Spleen (tissue), 11 donors: ENCODE measurements around the gene EXOC4. TPM values are rescaled to one million over a fixed set of nuclear protein-coding genes. Genes with fewer than 3 reads are reported as not detected.

Experiments
- DNase-seq: peaks from one replicate; pipeline ENCODE4 v3.0.0-alpha.2; 2020
- H3K27ac ChIP-seq, 8 donors: fragments of 200-600 bp; sonication (generic) in 7 of 8; 1 replicate in 4 of 8; 2 replicates in 4 of 8; pipeline versions ENCODE4 v1.5.0 to v1.8.0; 2016 to 2021; ENCODE audit warnings: inconsistent platforms in 4 of 8, mild to moderate bottlenecking in 4 of 8, moderate library complexity in 1 of 8
- H3K27me3 ChIP-seq, 7 donors: fragments of 200-600 bp; sonication (generic) in 6 of 7; replicated peaks in 1 of 7; 1 replicate in 4 of 7; 2 replicates in 3 of 7; pipeline versions ENCODE4 v1.5.0 to v1.8.0; 2016 to 2021; ENCODE audit warnings: inconsistent platforms in 3 of 7, mild to moderate bottlenecking in 1 of 7
- H3K36me3 ChIP-seq, 6 donors: fragments of 200-600 bp; sonication (generic) in 5 of 6; 1 replicate in 4 of 6; 2 replicates in 2 of 6; pipeline versions ENCODE4 v1.5.0 to v1.8.0; 2016 to 2021; ENCODE audit warnings: inconsistent platforms in 2 of 6
- H3K4me1 ChIP-seq, 6 donors: fragments of 200-600 bp; sonication (generic) in 5 of 6; 1 replicate in 3 of 6; 2 replicates in 3 of 6; pipeline versions ENCODE4 v1.5.0 to v1.8.0; 2016 to 2021; ENCODE audit warnings: inconsistent platforms in 3 of 6
- H3K4me3 ChIP-seq, 8 donors: fragments of 200-600 bp; sonication (generic) in 7 of 8; 1 replicate in 4 of 8; 2 replicates in 4 of 8; pipeline versions ENCODE4 v1.5.0 to v1.8.0; 2016 to 2021; ENCODE audit warnings: inconsistent platforms in 4 of 8, mild to moderate bottlenecking in 4 of 8, moderate library complexity in 2 of 8
- H3K9me3 ChIP-seq, 8 donors: fragments of 200-600 bp; sonication (generic) in 7 of 8; 1 replicate in 4 of 8; 2 replicates in 4 of 8; pipeline versions ENCODE4 v1.5.0 to v1.8.0; 2016 to 2021; ENCODE audit warnings: inconsistent platforms in 4 of 8
- CTCF ChIP-seq, 11 experiments: fragments of 200-600 bp in 7 of 11; fragments of 450-650 bp in 4 of 11; sonication (generic) in 4 of 11; IDR thresholded peaks in 8 of 11; conservative IDR thresholded peaks in 3 of 11; 1 replicate in 7 of 11; 2 replicates in 4 of 11; pipeline versions ENCODE4 v1.4.0 to v1.8.0; 2016 to 2021; ENCODE audit warnings: antibody characterized with exemption in 11 of 11, inconsistent platforms in 4 of 11, mild to moderate bottlenecking in 1 of 11
- POLR2A ChIP-seq, 3 donors: fragments of 450-650 bp; IDR thresholded peaks; one replicate each; pipeline ENCODE4 v1.5.1; 2017; ENCODE audit warnings: antibody characterized with exemption in 3 of 3, mild to moderate bottlenecking in 1 of 3
- POLR2AphosphoS5 ChIP-seq, 3 donors: sonication (generic); formaldehyde crosslinking; IDR thresholded peaks; one replicate each; pipeline ENCODE4 v1.5.1; 2017; ENCODE audit warnings: antibody characterized with exemption in 3 of 3
- WGBS, 5 donors: extraction: QIAGEN DNeasy Blood & Tissue Kit in 3 of 5; methylation state at CpG; one replicate each; pipeline versions ENCODE4 v1.1.5 to v1.1.7; 2013 to 2018; 5-methylcytosine and 5-hydroxymethylcytosine counted together
- intact Hi-C: fragments of 100-400 bp; cut with DNase I; formaldehyde crosslinking; loops from one replicate; pipeline ENCODE4 v1.15.0; 2023; ENCODE audit warnings: low total_unique reads
- polyA plus RNA-seq, 3 donors: library from polyadenylated mRNA; stranded (reverse); fragments of 200-250 nt; gene quantifications; one replicate each; pipeline ENCODE4 v1.2.1, GENCODE V29; 2013
- total RNA-seq, 7 donors: library from RNA; depleted of rRNA in 3 of 7; stranded (reverse); fragments of >200 nt in 3 of 7; fragmentation: NEBNext Ultra II Directional in 4 of 7; extraction: Animal tissue kit (Norgen Biotek cat#: 25700) in 4 of 7; gene quantifications; one replicate each; pipeline versions ENCODE4 v1.1.0 to v1.2.1, GENCODE V29; 2016 to 2021
- donor health status: healthy with polysubstance abuse.
- donor health status: DM: no; HTN: no; CAD: no; lungs with moderate emphysema.
- donor health status: DM: no; HTN: no; CAD: no.
- donor health status: Bipolar disorder and iron deficiency.
- donor health status: healthy.
- donor health status: DM: no; HTN: no; CAD: no.
- donor health status: DM: yes; HTN: yes; CAD: no.

Gene EXOC4
- total and polyA plus RNA-seq, 10 donors: 14.1 to 138 (median 102) TPM

- TF ChIP-seq CTCF (IDR thresholded peaks at IDR 0.05 in 8 of 11, conservative IDR thresholded peaks at IDR 0.05 in 3 of 11): no peak
- TF ChIP-seq POLR2AphosphoS5 (IDR thresholded peaks at IDR 0.05): no peak
- TF ChIP-seq POLR2A (IDR thresholded peaks at IDR 0.05): no peak
- no peak overlapping the region for H3K27ac ChIP-seq
- no peaks in the 10 kb centered on the region for H3K27me3 ChIP-seq
- no peak for DNase-seq
- H3K4me3 ChIP-seq: no peak overlapping the region
- no peaks in the 10 kb centered on the region for H3K9me3 ChIP-seq
- H3K36me3 ChIP-seq: no peaks in the 10 kb centered on the region
- 23 to 35% (median 27%) methylated on average over 1 of the region's 1 CpG for WGBS, 5 donors
- intact Hi-C loops: no loop called here
- peaks cover 0 to 28% (median 7%) of the 10 kb centered on the region in 6 donors for H3K4me1 ChIP-seq
These were observed 141.5 kb downstream of the EXOC4 start for GRCh38 chr7:133394369-133394768.

GRCh38 chr7:133395551-133395950 lies 142.7 kb downstream of the EXOC4 start:
- TF ChIP-seq POLR2A (IDR thresholded peaks at IDR 0.05): no peak
- Histone ChIP-seq H3K4me1 (peaks cover 0 to 30% (median 7%) of the 10 kb centered on the region in 6 donors), H3K4me3 (no peak overlapping the region), H3K27ac (no peak overlapping the region), H3K27me3 (no peaks in the 10 kb centered on the region), H3K9me3 (no peaks in the 10 kb centered on the region), H3K36me3 (no peaks in the 10 kb centered on the region)
- intact Hi-C loops: no loop called here
- 74 to 87% (median 84%) methylated on average over 1 of the region's 1 CpG for WGBS, 5 donors
- DNase-seq: no peak

- Histone ChIP-seq H3K36me3 (no peaks in the 10 kb centered on the region), H3K27ac (no peak overlapping the region), H3K27me3 (no peaks in the 10 kb centered on the region), H3K4me3 (no peak overlapping the region), H3K4me1 (peaks cover 0 to 39% (median 10%) of the 10 kb centered on the region in 6 donors), H3K9me3 (no peaks in the 10 kb centered on the region)
- TF ChIP-seq POLR2AphosphoS5 (IDR thresholded peaks at IDR 0.05): no peak
- no peak for TF ChIP-seq POLR2A (IDR thresholded peaks at IDR 0.05)
- TF ChIP-seq CTCF (IDR thresholded peaks at IDR 0.05 in 8 of 11, conservative IDR thresholded peaks at IDR 0.05 in 3 of 11): no peak
- DNase-seq: no peak
- WGBS, 5 donors: 59 to 79% (median 74%) methylated on average over 3 of the region's 3 CpGs
- intact Hi-C loops: no loop called here
These were observed 145.6 kb downstream of the EXOC4 start for GRCh38 chr7:133398506-133398905.

DNA sequence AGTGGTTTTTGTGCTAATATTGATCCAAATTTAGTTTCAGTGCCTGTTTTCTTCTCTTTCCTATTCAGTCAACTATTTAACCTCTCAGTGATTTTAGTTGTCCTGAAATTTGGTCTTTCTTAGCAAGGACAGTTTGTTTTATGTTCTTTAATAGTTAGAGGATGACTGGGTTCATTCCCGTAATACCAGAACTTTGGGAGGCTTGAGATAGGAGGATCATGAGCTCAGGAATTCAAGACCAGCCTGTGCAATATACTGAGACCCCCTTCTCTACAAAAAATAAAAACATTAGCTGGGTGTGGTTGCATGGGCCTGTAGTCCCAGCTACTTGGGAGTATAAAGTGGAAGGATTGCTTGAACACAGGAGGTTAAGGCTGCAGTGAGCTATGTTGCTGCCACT lies 148.3 kb downstream of the EXOC4 start:
- intact Hi-C loops: no loop called here
- H3K27me3 ChIP-seq: no peaks in the 10 kb centered on the region
- 92 to 100% (median 96%) methylated on average over 1 of the region's 1 CpG for WGBS, 5 donors
- peaks cover 0 to 3% (median 0%) of the 10 kb centered on the region in 6 donors for H3K36me3 ChIP-seq
- TF ChIP-seq POLR2A (IDR thresholded peaks at IDR 0.05) (no peak), POLR2AphosphoS5 (IDR thresholded peaks at IDR 0.05) (no peak), CTCF (IDR thresholded peaks at IDR 0.05 in 8 of 11, conservative IDR thresholded peaks at IDR 0.05 in 3 of 11) (no peak)
- no peak overlapping the region for H3K4me3 ChIP-seq
- DNase-seq: no peak
- peaks cover 0 to 20% (median 7%) of the 10 kb centered on the region in 6 donors for H3K4me1 ChIP-seq
- H3K9me3 ChIP-seq: no peaks in the 10 kb centered on the region
- no peak overlapping the region for H3K27ac ChIP-seq

- H3K36me3 ChIP-seq: peaks cover 0 to 3% (median 0%) of the 10 kb centered on the region in 6 donors
- intact Hi-C loops: no loop called here
- no peak for DNase-seq
- no peaks in the 10 kb centered on the region for H3K27me3 ChIP-seq
- TF ChIP-seq CTCF (IDR thresholded peaks at IDR 0.05 in 8 of 11, conservative IDR thresholded peaks at IDR 0.05 in 3 of 11) (no peak), POLR2AphosphoS5 (IDR thresholded peaks at IDR 0.05) (no peak), POLR2A (IDR thresholded peaks at IDR 0.05) (no peak)
- H3K9me3 ChIP-seq: no peaks in the 10 kb centered on the region
- WGBS, 5 donors: 92 to 98% (median 97%) methylated on average over 2 of the region's 2 CpGs
- no peak overlapping the region for H3K27ac ChIP-seq
- no peak overlapping the region for H3K4me3 ChIP-seq
- peaks cover 0 to 8% (median 0%) of the 10 kb centered on the region in 6 donors for H3K4me1 ChIP-seq
These were observed 155.3 kb downstream of the EXOC4 start for GRCh38 chr7:133408212-133408611.
